ENCODE data around the gene CMSS1.
A peak's percentile ranks its signal among the peaks of the same experiment; 100 is the strongest.

CMSS1 gene

GRCh38 chr3:99867594-99868310 is 50.1 kb downstream of the CMSS1 start:
- H3K27ac ChIP-seq (ENCODE audit: low read length): peak overlapping the region; percentile 98
- no peaks in the 10 kb centered on the region for H3K27me3 ChIP-seq (ENCODE audit: low read depth, low read length)
- peak overlapping the region in 1 of 2 donors; percentile 6 for H3K4me3 ChIP-seq (ENCODE audit: low read depth in 1 of 2, low read length in 2 of 2)
- H3K36me3 ChIP-seq (ENCODE audit: control insufficient read depth in 1 of 2, insufficient read depth in 2 of 2, low read length in 2 of 2): peaks cover 23 to 31% of the 10 kb centered on the region in 2 donors
- no peaks in the 10 kb centered on the region for H3K9me3 ChIP-seq (ENCODE audit: control insufficient read depth in 1 of 2, low read length in 2 of 2)
- H3K4me1 ChIP-seq (ENCODE audit: control insufficient read depth in 1 of 2, insufficient read depth in 2 of 2, low read length in 2 of 2): peaks cover 14 to 92% of the 10 kb centered on the region in 2 donors

- no peaks in the 10 kb centered on the region for H3K27me3 ChIP-seq (ENCODE audit: low read depth, low read length)
- peaks cover 22 to 26% of the 10 kb centered on the region in 2 donors for H3K36me3 ChIP-seq (ENCODE audit: control insufficient read depth in 1 of 2, insufficient read depth in 2 of 2, low read length in 2 of 2)
- peak overlapping the region in 1 of 2 donors; percentile 6 for H3K4me3 ChIP-seq (ENCODE audit: low read depth in 1 of 2, low read length in 2 of 2)
- peak overlapping the region; percentile 98 for H3K27ac ChIP-seq (ENCODE audit: low read length)
- no peaks in the 10 kb centered on the region for H3K9me3 ChIP-seq (ENCODE audit: control insufficient read depth in 1 of 2, low read length in 2 of 2)
- peaks cover 14 to 88% of the 10 kb centered on the region in 2 donors for H3K4me1 ChIP-seq (ENCODE audit: control insufficient read depth in 1 of 2, insufficient read depth in 2 of 2, low read length in 2 of 2)
Measured at GRCh38 chr3:99868311-99868646, 50.6 kb downstream of the CMSS1 start.

- H3K36me3 ChIP-seq (ENCODE audit: control insufficient read depth in 1 of 2, insufficient read depth in 2 of 2, low read length in 2 of 2): peaks cover 11 to 20% of the 10 kb centered on the region in 2 donors
- no peaks in the 10 kb centered on the region for H3K27me3 ChIP-seq (ENCODE audit: low read depth, low read length)
- H3K4me3 ChIP-seq (ENCODE audit: low read depth in 1 of 2, low read length in 2 of 2): peak overlapping the region in 1 of 2 donors; percentile 9
- peaks cover 14 to 78% of the 10 kb centered on the region in 2 donors for H3K4me1 ChIP-seq (ENCODE audit: control insufficient read depth in 1 of 2, insufficient read depth in 2 of 2, low read length in 2 of 2)
- peak overlapping the region; percentile 98 for H3K27ac ChIP-seq (ENCODE audit: low read length)
- no peaks in the 10 kb centered on the region for H3K9me3 ChIP-seq (ENCODE audit: control insufficient read depth in 1 of 2, low read length in 2 of 2)
Measured at GRCh38 chr3:99869621-99870020, 52.0 kb downstream of the CMSS1 start.

- Histone ChIP-seq H3K9me3 (ENCODE audit: control insufficient read depth in 1 of 2, low read length in 2 of 2) (no peaks in the 10 kb centered on the region), H3K36me3 (ENCODE audit: control insufficient read depth in 1 of 2, insufficient read depth in 2 of 2, low read length in 2 of 2) (peaks cover 9 to 20% of the 10 kb centered on the region in 2 donors), H3K4me1 (ENCODE audit: control insufficient read depth in 1 of 2, insufficient read depth in 2 of 2, low read length in 2 of 2) (peaks cover 14 to 70% of the 10 kb centered on the region in 2 donors), H3K27ac (ENCODE audit: low read length) (peak overlapping the region; percentile 98), H3K27me3 (ENCODE audit: low read depth, low read length) (no peaks in the 10 kb centered on the region), H3K4me3 (ENCODE audit: low read depth in 1 of 2, low read length in 2 of 2) (peak overlapping the region; percentile 78 to 86)
Measured at GRCh38 chr3:99870712-99871111, 53.0 kb downstream of the CMSS1 start.

- Histone ChIP-seq H3K4me3 (ENCODE audit: low read depth in 1 of 2, low read length in 2 of 2) (peak overlapping the region; percentile 78 to 86), H3K27me3 (ENCODE audit: low read depth, low read length) (no peaks in the 10 kb centered on the region), H3K4me1 (ENCODE audit: control insufficient read depth in 1 of 2, insufficient read depth in 2 of 2, low read length in 2 of 2) (peaks cover 14 to 63% of the 10 kb centered on the region in 2 donors), H3K36me3 (ENCODE audit: control insufficient read depth in 1 of 2, insufficient read depth in 2 of 2, low read length in 2 of 2) (peaks cover 9 to 16% of the 10 kb centered on the region in 2 donors), H3K27ac (ENCODE audit: low read length) (peak overlapping the region; percentile 98), H3K9me3 (ENCODE audit: control insufficient read depth in 1 of 2, low read length in 2 of 2) (no peaks in the 10 kb centered on the region)
Measured at GRCh38 chr3:99871231-99872045, 53.8 kb downstream of the CMSS1 start.

- peak overlapping the region; percentile 98 for H3K27ac ChIP-seq (ENCODE audit: low read length)
- no peaks in the 10 kb centered on the region for H3K27me3 ChIP-seq (ENCODE audit: low read depth, low read length)
- peaks cover 6 to 8% of the 10 kb centered on the region in 2 donors for H3K36me3 ChIP-seq (ENCODE audit: control insufficient read depth in 1 of 2, insufficient read depth in 2 of 2, low read length in 2 of 2)
- H3K4me3 ChIP-seq (ENCODE audit: low read depth in 1 of 2, low read length in 2 of 2): peak overlapping the region; percentile 78 to 86
- peaks cover 14 to 49% of the 10 kb centered on the region in 2 donors for H3K4me1 ChIP-seq (ENCODE audit: control insufficient read depth in 1 of 2, insufficient read depth in 2 of 2, low read length in 2 of 2)
- H3K9me3 ChIP-seq (ENCODE audit: control insufficient read depth in 1 of 2, low read length in 2 of 2): no peaks in the 10 kb centered on the region
Measured at GRCh38 chr3:99872923-99873254, 55.2 kb downstream of the CMSS1 start.

- peak overlapping the region; percentile 98 for H3K27ac ChIP-seq (ENCODE audit: low read length)
- H3K4me1 ChIP-seq (ENCODE audit: control insufficient read depth in 1 of 2, insufficient read depth in 2 of 2, low read length in 2 of 2): peaks cover 10 to 43% of the 10 kb centered on the region in 2 donors
- peak overlapping the region; percentile 78 to 86 for H3K4me3 ChIP-seq (ENCODE audit: low read depth in 1 of 2, low read length in 2 of 2)
Measured at GRCh38 chr3:99873269-99874102, 55.8 kb downstream of the CMSS1 start.

GRCh38 chr3:99874237-99875002 is 56.8 kb downstream of the CMSS1 start:
- peak overlapping the region; percentile 78 to 86 for H3K4me3 ChIP-seq (ENCODE audit: low read depth in 1 of 2, low read length in 2 of 2)

More at GRCh38 chr3:99873269-99874102, 55.8 kb downstream of the CMSS1 start:
- no peaks in the 10 kb centered on the region for H3K9me3 ChIP-seq (ENCODE audit: control insufficient read depth in 1 of 2, low read length in 2 of 2)
- peaks cover 4 to 8% of the 10 kb centered on the region in 2 donors for H3K36me3 ChIP-seq (ENCODE audit: control insufficient read depth in 1 of 2, insufficient read depth in 2 of 2, low read length in 2 of 2)
- no peaks in the 10 kb centered on the region for H3K27me3 ChIP-seq (ENCODE audit: low read depth, low read length)

GRCh38 chr3:99875581-99875928 is 57.9 kb downstream of the CMSS1 start:
- peak overlapping the region; percentile 78 to 86 for H3K4me3 ChIP-seq (ENCODE audit: low read depth in 1 of 2, low read length in 2 of 2)
- H3K4me1 ChIP-seq (ENCODE audit: control insufficient read depth in 1 of 2, insufficient read depth in 2 of 2, low read length in 2 of 2): peaks cover 0 to 22% of the 10 kb centered on the region in 2 donors
- no peaks in the 10 kb centered on the region for H3K9me3 ChIP-seq (ENCODE audit: control insufficient read depth in 1 of 2, low read length in 2 of 2)
- no peaks in the 10 kb centered on the region for H3K27me3 ChIP-seq (ENCODE audit: low read depth, low read length)
- H3K36me3 ChIP-seq (ENCODE audit: control insufficient read depth in 1 of 2, insufficient read depth in 2 of 2, low read length in 2 of 2): peaks cover under 1 to 3% of the 10 kb centered on the region in 2 donors
- peak overlapping the region; percentile 98 for H3K27ac ChIP-seq (ENCODE audit: low read length)

More at GRCh38 chr3:99874237-99875002, 56.8 kb downstream of the CMSS1 start:
- Histone ChIP-seq H3K36me3 (ENCODE audit: control insufficient read depth in 1 of 2, insufficient read depth in 2 of 2, low read length in 2 of 2) (peaks cover 4 to 8% of the 10 kb centered on the region in 2 donors), H3K9me3 (ENCODE audit: control insufficient read depth in 1 of 2, low read length in 2 of 2) (no peaks in the 10 kb centered on the region), H3K27ac (ENCODE audit: low read length) (peak overlapping the region; percentile 98), H3K4me1 (ENCODE audit: control insufficient read depth in 1 of 2, insufficient read depth in 2 of 2, low read length in 2 of 2) (peaks cover 10 to 34% of the 10 kb centered on the region in 2 donors), H3K27me3 (ENCODE audit: low read depth, low read length) (no peaks in the 10 kb centered on the region)

GRCh38 chr3:99875929-99876841 is 58.5 kb downstream of the CMSS1 start:
- Histone ChIP-seq H3K27ac (ENCODE audit: low read length) (peak overlapping the region; percentile 98), H3K4me1 (ENCODE audit: control insufficient read depth in 1 of 2, insufficient read depth in 2 of 2, low read length in 2 of 2) (peaks cover 0 to 16% of the 10 kb centered on the region in 2 donors), H3K4me3 (ENCODE audit: low read depth in 1 of 2, low read length in 2 of 2) (peak overlapping the region; percentile 78 to 86), H3K27me3 (ENCODE audit: low read depth, low read length) (no peaks in the 10 kb centered on the region), H3K36me3 (ENCODE audit: control insufficient read depth in 1 of 2, insufficient read depth in 2 of 2, low read length in 2 of 2) (no peaks in the 10 kb centered on the region), H3K9me3 (ENCODE audit: control insufficient read depth in 1 of 2, low read length in 2 of 2) (no peaks in the 10 kb centered on the region)
